ENCODE measurements around the gene AADACL3. TPM values are rescaled to one million over a fixed set of nuclear protein-coding genes. Genes with fewer than 3 reads are reported as not detected.
"Not testable (repeated sequence)": the region's sequence is repeated elsewhere in the genome, so short reads cannot be mapped to it uniquely, and the experiment has no call there.

The AADACL3 gene
- total RNA-seq, 2 experiments from 2014 or later = not detected

- H3K4me1 Mint-ChIP-seq = no peaks in the 10 kb centered on the region
These were observed 9.8 kb upstream of the AADACL3 start for GRCh38 chr1:12706061-12706460.

DNA sequence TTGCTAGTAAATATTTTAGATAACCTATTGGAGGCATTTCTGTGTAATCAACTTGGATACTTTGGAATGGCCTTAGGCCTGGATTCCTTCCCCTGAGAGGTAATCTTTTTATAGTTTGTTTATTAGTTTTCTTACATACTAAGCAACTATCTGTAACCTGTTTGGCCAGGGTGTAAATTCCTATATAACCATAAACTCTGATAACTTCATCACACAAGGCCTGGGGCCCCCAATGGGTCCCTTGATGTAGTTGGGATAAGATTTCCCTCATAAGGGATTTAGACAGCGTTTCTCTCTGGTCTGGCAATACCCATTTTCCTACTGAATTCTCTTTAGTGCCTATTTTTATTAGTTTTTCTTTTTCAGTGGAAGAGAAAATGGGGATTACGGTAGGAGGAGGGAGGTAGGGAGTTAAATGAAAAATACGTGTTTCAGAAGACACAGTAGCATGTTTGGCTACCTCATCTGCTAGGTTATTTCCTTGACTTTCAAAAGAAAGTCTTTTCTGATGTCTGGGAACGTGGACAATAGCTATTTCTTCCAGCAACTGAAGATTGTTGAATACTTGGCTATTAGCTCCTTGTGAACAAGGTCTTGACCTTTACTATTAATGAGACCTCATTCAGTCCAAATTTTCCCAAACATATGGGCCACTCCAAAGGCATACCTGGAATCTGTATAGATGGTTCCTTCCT lies 7.4 kb upstream of the AADACL3 start:
- Mint-ChIP-seq H3K4me3 (no peak overlapping the region), H3K36me3 (no peaks in the 10 kb centered on the region), H3K27me3 (peaks cover 26% of the 10 kb centered on the region), H3K27ac (no peak overlapping the region), H3K4me1 (no peaks in the 10 kb centered on the region), H3K9me3 (peaks cover 5% of the 10 kb centered on the region)
- ATAC-seq (ENCODE audit: low read depth) (no peak), DNase-seq (no peak)
- POLR2A ChIA-PET = no interaction called here

More at GRCh38 chr1:12706061-12706460, 9.8 kb upstream of the AADACL3 start:
- Mint-ChIP-seq H3K36me3 (no peaks in the 10 kb centered on the region), H3K27me3 (peaks cover 17% of the 10 kb centered on the region), H3K4me3 (no peak overlapping the region), H3K9me3 (peaks cover 12% of the 10 kb centered on the region), H3K27ac (no peak overlapping the region)
- POLR2A ChIA-PET = no interaction called here
- no peak for ATAC-seq (ENCODE audit: low read depth)
- DNase-seq = no peak

DNA sequence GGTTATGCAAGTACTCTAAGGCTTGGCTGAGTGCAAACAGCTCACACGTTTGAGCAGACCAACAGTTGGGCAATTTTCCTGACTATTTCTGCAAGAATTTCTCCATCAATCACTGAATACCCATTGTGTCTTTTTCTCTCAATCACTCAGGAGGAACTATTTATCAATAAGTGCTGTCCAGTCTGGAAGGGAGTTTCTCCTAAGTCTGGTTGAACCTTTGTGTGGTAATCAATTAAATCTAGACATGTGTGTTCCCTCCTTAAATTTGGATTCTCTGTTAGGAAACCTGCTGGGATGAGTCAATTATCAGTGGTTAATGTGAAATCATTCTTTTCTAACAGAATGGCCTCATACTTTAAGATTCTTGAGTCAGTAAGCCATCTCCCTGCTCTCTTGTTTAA lies 6.8 kb upstream of the AADACL3 start:
- Mint-ChIP-seq H3K4me3 (no peak overlapping the region), H3K4me1 (no peaks in the 10 kb centered on the region), H3K9me3 (peaks cover 2% of the 10 kb centered on the region), H3K36me3 (no peaks in the 10 kb centered on the region), H3K27ac (no peak overlapping the region), H3K27me3 (peaks cover 24% of the 10 kb centered on the region)
- POLR2A ChIA-PET = no interaction called here
- ATAC-seq (ENCODE audit: low read depth) (no peak), DNase-seq (no peak)

- Mint-ChIP-seq H3K4me3 (no peak overlapping the region), H3K36me3 (no peaks in the 10 kb centered on the region), H3K9me3 (peaks cover 1% of the 10 kb centered on the region), H3K4me1 (no peaks in the 10 kb centered on the region), H3K27ac (no peak overlapping the region), H3K27me3 (peaks cover 22% of the 10 kb centered on the region)
- ATAC-seq (ENCODE audit: low read depth) (no peak), DNase-seq (no peak)
- POLR2A ChIA-PET = no interaction called here
These were observed 6.2 kb upstream of the AADACL3 start for GRCh38 chr1:12709696-12710095.

DNA sequence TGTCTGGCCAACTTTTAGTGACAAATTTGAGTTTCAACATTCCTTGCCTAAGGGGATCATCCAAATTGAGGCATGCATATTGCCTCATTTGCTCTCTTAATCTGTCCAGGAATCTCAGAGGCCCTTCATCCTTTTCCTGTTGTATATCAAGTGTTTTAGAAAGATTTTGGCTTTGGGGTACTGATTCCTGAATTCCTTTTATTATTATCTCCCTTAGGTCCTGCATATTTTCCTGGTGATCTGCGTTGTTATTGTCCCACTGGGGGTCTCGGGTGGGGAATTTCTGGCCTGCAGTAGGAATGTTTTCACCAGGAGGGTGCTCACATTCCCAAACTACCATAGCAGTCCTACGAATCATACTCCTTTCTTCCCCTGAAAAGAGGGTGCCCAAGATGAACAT lies 4.4 kb upstream of the AADACL3 start:
- no peaks in the 10 kb centered on the region for H3K36me3 Mint-ChIP-seq
- H3K27ac Mint-ChIP-seq = no peak overlapping the region
- POLR2A ChIA-PET = no interaction called here
- ATAC-seq (ENCODE audit: low read depth) (no peak), DNase-seq (no peak)
- peaks cover 24% of the 10 kb centered on the region for H3K27me3 Mint-ChIP-seq
- no peak overlapping the region for H3K4me3 Mint-ChIP-seq
- no peaks in the 10 kb centered on the region for H3K4me1 Mint-ChIP-seq
- H3K9me3 Mint-ChIP-seq = no peaks in the 10 kb centered on the region

DNA sequence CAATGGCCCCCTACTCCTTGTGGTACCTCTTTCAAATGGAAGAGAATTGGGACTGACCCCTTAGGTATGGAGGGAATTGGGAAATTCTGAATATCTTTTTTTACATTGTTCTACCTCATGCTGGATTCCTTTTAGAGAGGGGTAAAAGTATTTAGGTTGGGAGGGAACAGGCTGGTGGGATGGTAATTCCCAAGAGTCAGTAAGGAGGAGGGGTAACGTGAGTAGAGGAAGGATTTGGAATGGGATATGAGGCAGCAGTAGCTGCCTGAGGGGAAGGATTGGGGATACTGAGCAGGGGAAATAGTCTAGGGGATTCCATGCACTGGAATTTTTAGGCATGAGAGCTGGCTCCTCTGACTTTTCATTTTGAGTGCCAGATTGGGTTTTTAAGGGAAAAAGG lies 3.8 kb upstream of the AADACL3 start:
- no peaks in the 10 kb centered on the region for H3K36me3 Mint-ChIP-seq
- ATAC-seq (ENCODE audit: low read depth) (no peak), DNase-seq (no peak)
- H3K27me3 Mint-ChIP-seq = peaks cover 21% of the 10 kb centered on the region
- H3K9me3 Mint-ChIP-seq = no peaks in the 10 kb centered on the region
- POLR2A ChIA-PET = no interaction called here
- H3K27ac Mint-ChIP-seq = no peak overlapping the region
- no peaks in the 10 kb centered on the region for H3K4me1 Mint-ChIP-seq
- no peak overlapping the region for H3K4me3 Mint-ChIP-seq

GRCh38 chr1:12712929-12713328 lies 3.0 kb upstream of the AADACL3 start:
- POLR2A ChIA-PET = no interaction called here
- H3K27ac Mint-ChIP-seq = no peak overlapping the region

GRCh38 chr1:12713651-12714050 lies 2.3 kb upstream of the AADACL3 start:
- H3K9me3 Mint-ChIP-seq; H3K4me3 Mint-ChIP-seq; DNase-seq; H3K27ac Mint-ChIP-seq; H3K36me3 Mint-ChIP-seq; POLR2A ChIA-PET; ATAC-seq (ENCODE audit: low read depth); H3K4me1 Mint-ChIP-seq: not testable (repeated sequence)
- peaks cover 28% of the 10 kb centered on the region for H3K27me3 Mint-ChIP-seq

More at GRCh38 chr1:12712929-12713328, 3.0 kb upstream of the AADACL3 start:
- H3K27me3 Mint-ChIP-seq = peaks cover 28% of the 10 kb centered on the region
- ATAC-seq (ENCODE audit: low read depth) (no peak), DNase-seq (no peak)
- H3K9me3 Mint-ChIP-seq = no peaks in the 10 kb centered on the region
- no peaks in the 10 kb centered on the region for H3K4me1 Mint-ChIP-seq
- no peaks in the 10 kb centered on the region for H3K36me3 Mint-ChIP-seq
- H3K4me3 Mint-ChIP-seq = no peak overlapping the region

- no peak overlapping the region for H3K4me3 Mint-ChIP-seq
- ATAC-seq (ENCODE audit: low read depth) = no peak
- no peak overlapping the region for H3K27ac Mint-ChIP-seq
- H3K4me1 Mint-ChIP-seq = no peaks in the 10 kb centered on the region
- POLR2A ChIA-PET = no interaction called here
- H3K27me3 Mint-ChIP-seq = peaks cover 32% of the 10 kb centered on the region
- no peaks in the 10 kb centered on the region for H3K36me3 Mint-ChIP-seq
- no peaks in the 10 kb centered on the region for H3K9me3 Mint-ChIP-seq
- no peak for DNase-seq
These were observed 1.0 kb upstream of the AADACL3 start for GRCh38 chr1:12714710-12715475.

GRCh38 chr1:12717301-12717838 lies 1.5 kb downstream of the AADACL3 start:
- Mint-ChIP-seq H3K9me3 (no peaks in the 10 kb centered on the region), H3K4me3 (no peak overlapping the region), H3K4me1 (no peaks in the 10 kb centered on the region), H3K27me3 (peaks cover 18% of the 10 kb centered on the region), H3K27ac (no peak overlapping the region), H3K36me3 (no peaks in the 10 kb centered on the region)
- POLR2A ChIA-PET = no interaction called here
- DNase-seq = no peak
- no peak for ATAC-seq (ENCODE audit: low read depth)

DNA sequence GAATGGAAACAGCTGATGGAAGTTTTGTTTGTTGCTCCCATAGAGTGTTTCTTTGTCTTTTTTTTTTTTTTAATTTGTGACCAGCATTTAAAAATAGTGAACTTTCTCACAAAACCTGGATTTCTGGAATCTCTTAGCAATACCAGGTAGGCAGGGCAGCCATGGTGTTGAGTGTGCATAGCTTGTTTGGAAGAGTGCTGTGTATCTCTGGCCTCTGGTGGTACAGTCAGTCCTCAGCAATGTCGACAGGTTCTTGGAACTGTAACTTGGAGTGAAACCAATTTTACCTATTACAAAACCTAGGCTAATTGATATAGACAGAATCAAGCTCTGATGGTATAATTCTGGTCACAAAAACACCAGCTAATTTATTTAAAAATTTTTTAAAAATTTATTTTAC lies 6.7 kb downstream of the AADACL3 start:
- Mint-ChIP-seq H3K9me3 (no peaks in the 10 kb centered on the region), H3K27me3 (peaks cover 16% of the 10 kb centered on the region), H3K27ac (no peak overlapping the region), H3K4me1 (no peaks in the 10 kb centered on the region), H3K4me3 (no peak overlapping the region), H3K36me3 (no peaks in the 10 kb centered on the region)
- no peak for DNase-seq
- POLR2A ChIA-PET = no interaction called here
- ATAC-seq (ENCODE audit: low read depth) = no peak

GRCh38 chr1:12728391-12728790 lies 12.5 kb downstream of the AADACL3 start:
- Mint-ChIP-seq H3K4me1 (no peaks in the 10 kb centered on the region), H3K9me3 (peaks cover 10% of the 10 kb centered on the region), H3K27me3 (peaks cover 33% of the 10 kb centered on the region), H3K27ac (no peak overlapping the region), H3K36me3 (no peaks in the 10 kb centered on the region), H3K4me3 (no peak overlapping the region)
- POLR2A ChIA-PET = no interaction called here
- ATAC-seq (ENCODE audit: low read depth) (no peak), DNase-seq (no peak)

GRCh38 chr1:12730156-12730555 lies 14.2 kb downstream of the AADACL3 start:
- ATAC-seq (ENCODE audit: low read depth) (no peak), DNase-seq (no peak)
- Mint-ChIP-seq H3K4me3 (no peak overlapping the region), H3K4me1 (no peaks in the 10 kb centered on the region), H3K27me3 (peaks cover 42% of the 10 kb centered on the region), H3K9me3 (peaks cover 10% of the 10 kb centered on the region), H3K36me3 (no peaks in the 10 kb centered on the region), H3K27ac (no peak overlapping the region)
- POLR2A ChIA-PET = no interaction called here

DNA sequence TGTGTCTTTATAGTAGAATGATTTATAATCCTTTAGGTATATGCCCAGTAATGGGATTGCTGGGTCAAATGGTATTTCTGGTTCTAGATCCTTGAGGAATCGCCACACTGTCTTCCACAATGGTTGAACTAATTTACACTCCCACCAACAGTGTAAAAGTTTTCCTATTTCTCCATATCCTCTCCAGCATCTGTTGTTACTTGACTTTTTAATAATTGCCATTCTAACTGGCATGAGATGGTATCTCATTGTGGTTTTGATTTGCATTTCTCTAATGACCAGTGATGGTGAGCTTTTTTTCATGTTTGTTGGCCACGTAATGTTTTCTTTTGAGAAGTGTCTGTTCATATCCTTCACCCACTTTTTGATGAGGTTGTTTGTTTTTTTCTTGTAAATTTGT lies 15.2 kb downstream of the AADACL3 start:
- H3K4me1 Mint-ChIP-seq; H3K4me3 Mint-ChIP-seq; H3K36me3 Mint-ChIP-seq; POLR2A ChIA-PET; DNase-seq; ATAC-seq (ENCODE audit: low read depth); H3K9me3 Mint-ChIP-seq; H3K27ac Mint-ChIP-seq: not testable (repeated sequence)
- peaks cover 40% of the 10 kb centered on the region for H3K27me3 Mint-ChIP-seq

All from activated naive CD8-positive, alpha-beta T cell treated with anti-CD3 and anti-CD28 coated beads, Interleukin-2, amount 10 ng/mL, durations not matched to agents 7 days and 5 days (primary cell).